ENCODE results near the gene MYBPC2. TPM values are rescaled to one million over a fixed set of nuclear protein-coding genes. Genes with fewer than 3 reads are reported as not detected.
A peak's percentile ranks its signal among the peaks of the same experiment; 100 is the strongest.

The MYBPC2 gene
- total and polyA plus RNA-seq, 12 donors = 0.03 to 1.6 TPM; not detected in 10

DNA sequence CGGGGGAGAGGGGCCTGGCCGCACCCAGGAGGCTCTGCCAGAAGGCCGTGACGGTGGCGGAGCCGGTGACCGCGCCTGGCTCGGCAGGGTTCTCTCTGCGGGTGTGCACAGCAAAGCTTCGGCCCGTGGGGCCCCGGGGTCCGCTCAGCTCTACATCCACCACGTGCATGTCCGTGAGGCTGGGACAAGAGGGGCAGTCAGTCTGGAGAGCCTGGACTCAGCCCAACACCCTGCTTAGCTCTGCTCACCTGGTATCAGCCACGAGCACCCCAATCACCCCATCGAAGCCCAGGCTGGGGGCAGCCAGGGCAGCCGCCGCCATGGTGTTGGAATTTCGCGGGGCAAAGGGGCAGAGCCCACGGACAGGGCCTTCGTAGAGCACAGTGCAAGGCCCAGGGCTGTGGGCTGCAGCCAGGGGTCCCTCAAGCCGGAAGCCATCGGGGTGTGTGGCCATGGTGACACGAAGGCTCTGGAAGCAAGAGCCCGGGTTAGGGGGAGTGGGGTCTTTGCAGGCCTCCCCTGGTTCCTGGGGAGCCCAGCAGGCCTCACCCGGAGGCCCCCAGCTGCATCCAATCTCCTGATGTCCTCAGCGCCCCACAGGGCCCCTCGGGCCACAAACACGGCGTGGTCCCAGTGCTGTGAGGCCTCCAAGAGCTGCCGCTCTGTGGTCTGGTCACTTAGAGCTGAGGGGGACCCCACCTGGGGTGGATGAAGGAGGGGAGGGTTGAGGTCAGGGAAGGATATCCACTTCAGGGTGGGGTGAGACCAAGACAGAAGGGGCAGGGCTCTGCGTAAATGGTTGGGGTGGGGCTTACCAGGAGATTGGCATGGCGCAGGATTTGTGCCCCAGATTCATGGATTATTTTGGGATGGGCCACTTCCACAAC, 79.7 kb downstream of the MYBPC2 start:
- H3K9me3 ChIP-seq (replicated peaks in 1 of 3) = no peaks in the 10 kb centered on the region
- peak overlapping the region in 1 of 4 donors; percentile 69 for H3K4me3 ChIP-seq
- H3K27ac ChIP-seq = peak overlapping the region in 1 of 5 donors; percentile 78
- TF ChIP-seq POLR2A (IDR thresholded peaks at IDR 0.05) = no peak
- intact Hi-C loops (cut with DNase I) = no loop called here
- H3K36me3 ChIP-seq (replicated peaks in 1 of 2) = no peaks in the 10 kb centered on the region
- 67 to 91% (median 89%) methylated on average over 10 to 36 of the region's 36 CpGs for WGBS, 4 donors
- H3K27me3 ChIP-seq = no peaks in the 10 kb centered on the region
- peak in 2 of 7 donors; percentile 27 to 42 for DNase-seq
- H3K4me1 ChIP-seq (replicated peaks in 1 of 2) = peaks cover 8% of the 10 kb centered on the region in 2 donors

DNA sequence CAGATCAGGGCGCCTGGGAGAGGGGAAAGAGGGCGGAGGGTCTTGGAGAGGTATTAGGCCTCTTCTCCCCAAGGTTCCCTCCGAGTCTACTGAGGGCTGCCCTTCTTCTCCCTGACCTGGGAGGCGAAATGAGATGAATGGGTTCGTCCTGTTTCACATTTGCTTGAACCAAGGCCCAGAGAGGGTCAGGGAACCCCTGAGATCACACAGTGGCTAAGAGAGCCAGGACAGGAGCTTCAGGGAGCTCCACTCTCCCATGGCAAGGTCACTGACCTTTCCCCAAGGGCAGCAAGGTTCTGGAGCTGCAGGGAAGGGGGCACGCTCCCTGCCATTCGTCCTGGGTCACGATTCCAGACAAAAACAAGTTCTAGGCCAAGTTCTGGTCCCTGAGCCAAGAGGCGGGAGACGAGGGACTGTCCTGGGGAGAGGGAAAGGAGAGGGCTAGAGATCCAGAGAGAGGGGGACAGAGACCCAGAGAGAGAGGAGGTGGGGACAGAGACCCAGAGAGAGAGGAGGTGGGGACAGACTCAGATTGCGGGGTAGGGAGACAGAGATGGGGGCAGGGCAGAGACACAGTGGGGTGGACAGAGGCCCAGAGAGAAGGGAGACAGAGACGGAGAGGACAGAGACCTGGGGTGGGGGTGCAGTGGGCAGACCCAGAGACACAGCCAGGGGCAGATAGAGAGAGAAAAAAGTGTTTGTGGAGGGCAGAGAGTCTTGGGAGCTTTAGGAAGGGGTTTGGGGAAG, 80.5 kb downstream of the MYBPC2 start:
- Histone ChIP-seq H3K9me3 (replicated peaks in 1 of 3) (no peaks in the 10 kb centered on the region), H3K27me3 (no peaks in the 10 kb centered on the region), H3K4me3 (no peak overlapping the region), H3K36me3 (replicated peaks in 1 of 2) (no peaks in the 10 kb centered on the region), H3K27ac (peak overlapping the region in 1 of 5 donors; percentile 78), H3K4me1 (replicated peaks in 1 of 2) (peaks cover 8% of the 10 kb centered on the region in 2 donors)
- WGBS, 4 donors = 55 to 67% (median 59%) methylated on average over 8 to 12 of the region's 12 CpGs
- TF ChIP-seq POLR2A (IDR thresholded peaks at IDR 0.05) = no peak
- TF ChIP-seq, protein P1, sequence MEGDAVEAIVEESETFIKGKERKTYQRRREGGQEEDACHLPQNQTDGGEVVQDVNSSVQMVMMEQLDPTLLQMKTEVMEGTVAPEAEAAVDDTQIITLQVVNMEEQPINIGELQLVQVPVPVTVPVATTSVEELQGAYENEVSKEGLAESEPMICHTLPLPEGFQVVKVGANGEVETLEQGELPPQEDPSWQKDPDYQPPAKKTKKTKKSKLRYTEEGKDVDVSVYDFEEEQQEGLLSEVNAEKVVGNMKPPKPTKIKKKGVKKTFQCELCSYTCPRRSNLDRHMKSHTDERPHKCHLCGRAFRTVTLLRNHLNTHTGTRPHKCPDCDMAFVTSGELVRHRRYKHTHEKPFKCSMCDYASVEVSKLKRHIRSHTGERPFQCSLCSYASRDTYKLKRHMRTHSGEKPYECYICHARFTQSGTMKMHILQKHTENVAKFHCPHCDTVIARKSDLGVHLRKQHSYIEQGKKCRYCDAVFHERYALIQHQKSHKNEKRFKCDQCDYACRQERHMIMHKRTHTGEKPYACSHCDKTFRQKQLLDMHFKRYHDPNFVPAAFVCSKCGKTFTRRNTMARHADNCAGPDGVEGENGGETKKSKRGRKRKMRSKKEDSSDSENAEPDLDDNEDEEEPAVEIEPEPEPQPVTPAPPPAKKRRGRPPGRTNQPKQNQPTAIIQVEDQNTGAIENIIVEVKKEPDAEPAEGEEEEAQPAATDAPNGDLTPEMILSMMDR (IDR thresholded peaks at IDR 0.05) = no peak
- intact Hi-C loops (cut with DNase I) = no loop called here
- no peak for DNase-seq

DNA sequence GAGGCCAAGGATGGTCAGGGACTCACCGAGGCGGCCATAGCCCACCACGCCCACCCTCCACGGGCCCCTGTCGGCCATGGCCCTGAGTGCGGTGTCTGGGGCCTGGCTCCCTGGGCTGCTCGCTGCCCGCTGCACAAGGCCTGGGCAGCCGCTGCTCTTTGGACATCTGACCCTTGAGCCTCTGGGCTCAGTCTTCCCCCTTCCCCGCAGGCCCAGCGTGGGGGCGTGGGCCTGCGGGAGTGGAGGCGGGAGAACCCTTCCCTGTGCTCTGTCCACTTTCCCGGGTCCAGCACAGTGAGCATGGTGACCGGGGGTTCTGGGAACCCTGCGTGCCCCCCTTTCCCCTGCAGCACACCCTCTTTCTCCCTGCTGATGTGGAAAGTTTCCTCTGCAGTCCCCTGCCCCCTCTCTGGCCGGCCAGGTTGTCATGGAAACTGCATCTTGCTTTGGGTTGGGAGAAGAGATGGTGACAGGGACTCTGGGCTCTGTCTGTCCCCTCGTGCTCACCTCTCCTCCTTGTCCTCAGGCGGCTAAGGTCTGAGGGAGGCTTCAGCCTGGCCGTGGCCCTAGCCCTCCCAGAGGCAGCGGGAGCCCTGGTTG, 81.2 kb downstream of the MYBPC2 start, which contains the start of gene ASPDH:
TSS of gene ASPDH (minus strand) at position 168 of the 600 bp plus-strand sequence. CDS start at position 78, 90 bp downstream.
- no peaks in the 10 kb centered on the region for H3K9me3 ChIP-seq (replicated peaks in 1 of 3)
- peak within 1 kb of the TSS in 1 of 5 donors; percentile 78 for H3K27ac ChIP-seq
- intact Hi-C loops (cut with DNase I) = no loop called here
- TF ChIP-seq POLR2A (IDR thresholded peaks at IDR 0.05) = no peak
- TF ChIP-seq, protein P1 (IDR thresholded peaks at IDR 0.05) = no peak
- WGBS, 4 donors = 28 to 55% (median 38%) methylated on average over 11 to 22 of the region's 22 CpGs
- H3K36me3 ChIP-seq (replicated peaks in 1 of 2) = no peaks in the 10 kb centered on the region
- H3K4me1 ChIP-seq (replicated peaks in 1 of 2) = peaks cover 8% of the 10 kb centered on the region in 2 donors
- H3K4me3 ChIP-seq = no peak within 1 kb of the TSS
- no peak for DNase-seq
- H3K27me3 ChIP-seq = no peaks in the 10 kb centered on the region

DNA sequence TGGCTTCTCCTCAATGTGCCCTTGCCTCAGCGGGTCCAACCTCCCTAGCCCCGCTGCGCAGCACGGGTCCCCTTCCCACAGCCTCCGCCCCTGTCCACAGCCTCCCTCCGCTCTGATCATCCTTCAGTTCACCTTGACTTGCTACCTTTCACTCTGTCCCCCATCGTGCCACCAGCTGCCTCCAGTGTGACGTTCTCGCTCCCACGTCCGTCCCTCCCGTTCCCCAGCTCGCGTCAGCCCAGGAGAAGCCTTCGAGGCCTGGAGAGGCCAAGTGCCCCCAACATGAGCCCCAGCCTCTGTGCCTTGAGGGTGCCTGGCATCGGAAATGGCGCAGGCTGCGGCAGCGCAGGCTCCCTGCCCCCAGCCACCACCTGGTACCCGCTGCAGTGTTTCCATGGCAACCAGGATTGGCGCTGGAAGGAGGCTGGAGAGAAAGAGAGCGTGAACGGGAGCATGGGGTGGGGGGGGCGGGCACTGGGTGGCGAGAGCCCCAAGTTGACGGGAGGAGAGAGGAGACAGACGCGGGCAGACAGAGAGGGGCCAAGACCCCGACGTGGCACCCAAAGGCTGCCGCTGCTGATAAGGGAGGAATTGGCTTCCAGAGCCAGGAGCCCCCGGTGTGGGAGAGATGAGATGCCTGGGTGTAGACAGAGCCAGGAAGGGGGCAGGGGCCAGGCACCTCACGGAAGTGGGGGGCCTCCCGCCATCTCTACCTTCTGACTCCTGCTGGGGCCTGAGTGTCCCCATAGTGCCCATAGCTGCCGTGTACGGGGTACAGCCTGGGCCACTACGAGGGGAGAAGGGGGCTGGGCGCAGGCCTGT, 81.9 kb downstream of the MYBPC2 start:
- H3K4me3 ChIP-seq = no peak overlapping the region
- no peaks in the 10 kb centered on the region for H3K36me3 ChIP-seq (replicated peaks in 1 of 2)
- no peaks in the 10 kb centered on the region for H3K27me3 ChIP-seq
- intact Hi-C loops (cut with DNase I) = no loop called here
- TF ChIP-seq, protein P1 (IDR thresholded peaks at IDR 0.05) = no peak
- TF ChIP-seq POLR2A (IDR thresholded peaks at IDR 0.05) = peak in 1 of 2 donors; percentile 11
- peaks cover 8% of the 10 kb centered on the region in 2 donors for H3K4me1 ChIP-seq (replicated peaks in 1 of 2)
- WGBS, 4 donors = 33 to 45% (median 38%) methylated on average over 23 to 38 of the region's 38 CpGs
- H3K9me3 ChIP-seq (replicated peaks in 1 of 3) = no peaks in the 10 kb centered on the region
- H3K27ac ChIP-seq = peak overlapping the region in 1 of 5 donors; percentile 75
- peak in 2 of 7 donors; percentile 43 to 85 for DNase-seq
